Neural cell (in vitro differentiated cells): ENCODE measurements around the gene HIGD1C. TPM values are rescaled to one million over a fixed set of nuclear protein-coding genes. Genes with fewer than 3 reads are reported as not detected.

Experiments used
- H2AFZ ChIP-seq: fragments of 200-600, 300-800 bp; sonication (generic), shearing (Covaris generic); 2 replicates; pipeline ENCODE4 v1.6.0; 2014; ENCODE audit warnings: low read depth, mild to moderate bottlenecking, antibody characterized with exemption, low read length, moderate library complexity
- H3F3A ChIP-seq: fragments of 200-600 bp; shearing (Covaris generic); 2 replicates; pipeline ENCODE4 v1.6.1; 2016; ENCODE audit warnings: mild to moderate bottlenecking, moderate library complexity, mixed read lengths, antibody characterized with exemption, low read length; ENCODE audit not compliant: insufficient read depth, poor library complexity, severe bottlenecking
- H3K27ac ChIP-seq: fragments of 200-600, 300-800 bp; sonication (generic), shearing (Covaris generic); 2 replicates; pipeline ENCODE4 v1.5.1; 2014; ENCODE audit warnings: mild to moderate bottlenecking, low read length, moderate library complexity
- H3K27me3 ChIP-seq: fragments of 300-800, 200-600 bp; sonication (generic), shearing (Covaris generic); 2 replicates; pipeline ENCODE4 v1.6.0; 2014; ENCODE audit warnings: mild to moderate bottlenecking, low read depth, low read length, moderate library complexity; ENCODE audit not compliant: insufficient read depth
- H3K36me3 ChIP-seq: fragments of 300-800, 200-600 bp; sonication (generic), shearing (Covaris generic); 2 replicates; pipeline ENCODE4 v1.5.1; 2014; ENCODE audit warnings: mild to moderate bottlenecking, antibody characterized with exemption, low read length, moderate library complexity; ENCODE audit not compliant: insufficient read depth
- H3K4me2 ChIP-seq: fragments of 300-800, 200-600 bp; sonication (generic), shearing (Covaris generic); 2 replicates; pipeline ENCODE4 v1.6.0; 2014; ENCODE audit warnings: mild to moderate bottlenecking, low read length
- H3K4me3 ChIP-seq: fragments of 300-800, 200-600 bp; sonication (generic), shearing (Covaris generic); 2 replicates; pipeline ENCODE4 v1.5.1; 2014; ENCODE audit warnings: mild to moderate bottlenecking, low read length, moderate library complexity
- H3K79me2 ChIP-seq: fragments of 200-600 bp; shearing (Covaris generic); replicated peaks from 2 replicates; pipeline ENCODE4 v1.6.0; 2014; ENCODE audit warnings: mild to moderate bottlenecking, low read length, moderate library complexity; ENCODE audit not compliant: insufficient read depth
- H3K9ac ChIP-seq: fragments of 300-800, 200-600 bp; sonication (generic), shearing (Covaris generic); 2 replicates; pipeline ENCODE4 v1.6.1; 2016; ENCODE audit warnings: mild to moderate bottlenecking, low read length, mixed read lengths
- H3K9me2 ChIP-seq: fragments of 200-600 bp; shearing (Covaris generic); 2 replicates; pipeline ENCODE4 v1.6.1; 2016; ENCODE audit warnings: mild to moderate bottlenecking, low read length, mixed read lengths; ENCODE audit not compliant: insufficient read depth
- H3K9me3 ChIP-seq: fragments of 200-600, 300-800 bp; sonication (generic), shearing (Covaris generic); 2 replicates; pipeline ENCODE4 v1.6.1; 2016; ENCODE audit warnings: mild to moderate bottlenecking, mixed run types, low read length, moderate library complexity, mixed read lengths
- H4K20me1 ChIP-seq: fragments of 200-600 bp; shearing (Covaris generic); 2 replicates; pipeline ENCODE4 v1.6.1; 2016; ENCODE audit warnings: mild to moderate bottlenecking, mixed run types; ENCODE audit not compliant: insufficient read depth
- EP300 ChIP-seq: fragments of 450-650 bp; conservative IDR thresholded peaks from 2 replicates; pipeline ENCODE4 v1.6.1; 2014; ENCODE audit warnings: antibody characterized with exemption, mild to moderate bottlenecking, moderate library complexity; ENCODE audit not compliant: poor library complexity, severe bottlenecking
- EZH2 ChIP-seq: fragments of 200-600, 300-800 bp; shearing (Covaris generic), sonication (generic); IDR thresholded peaks from 2 replicates; pipeline ENCODE4 v1.6.1; 2014; ENCODE audit warnings: antibody characterized with exemption, low read length, borderline replicate concordance, mild to moderate bottlenecking; ENCODE audit not compliant: insufficient read depth, poor library complexity, severe bottlenecking
- MXI1 ChIP-seq: fragments of 450-650 bp; conservative IDR thresholded peaks from 2 replicates; pipeline ENCODE4 v1.6.1; 2014; ENCODE audit warnings: antibody characterized with exemption, mild to moderate bottlenecking; ENCODE audit not compliant: poor library complexity, severe bottlenecking
- POLR2AphosphoS5 ChIP-seq: IDR thresholded peaks from 2 replicates; pipeline ENCODE4 v1.6.1; 2012
- RAD21 ChIP-seq: fragments of 450-650 bp; conservative IDR thresholded peaks from 2 replicates; pipeline ENCODE4 v1.6.1; 2014; ENCODE audit warnings: antibody characterized with exemption, mild to moderate bottlenecking, moderate library complexity
- SMC3 ChIP-seq: fragments of 450-650 bp; conservative IDR thresholded peaks from 2 replicates; pipeline ENCODE4 v1.6.1; 2014; ENCODE audit warnings: antibody characterized with exemption, mild to moderate bottlenecking, moderate library complexity; ENCODE audit not compliant: poor library complexity
- TAF1 ChIP-seq: IDR thresholded peaks from 2 replicates; pipeline ENCODE4 v1.6.1; 2012; ENCODE audit warnings: low read depth
- polyA plus RNA-seq: library from polyadenylated mRNA; depleted of rRNA; stranded (reverse); fragments of >200 nt; gene quantifications from 2 replicates; pipeline ENCODE4 v1.2.3, GENCODE V29; 2014
- TF ChIP-seq, protein P1 (sequence below): IDR thresholded peaks from 2 replicates; pipeline ENCODE4 v1.6.1; 2012; ENCODE audit warnings: borderline replicate concordance
- TF ChIP-seq, protein P2 (sequence below): fragments of 450-650 bp; IDR thresholded peaks from 2 replicates; pipeline ENCODE4 v1.5.1; 2014; ENCODE audit warnings: antibody characterized with exemption, mild to moderate bottlenecking, moderate library complexity; ENCODE audit not compliant: poor library complexity, severe bottlenecking

Gene HIGD1C
- polyA plus RNA-seq, 1 donor from 2014 or later = not detected

DNA sequence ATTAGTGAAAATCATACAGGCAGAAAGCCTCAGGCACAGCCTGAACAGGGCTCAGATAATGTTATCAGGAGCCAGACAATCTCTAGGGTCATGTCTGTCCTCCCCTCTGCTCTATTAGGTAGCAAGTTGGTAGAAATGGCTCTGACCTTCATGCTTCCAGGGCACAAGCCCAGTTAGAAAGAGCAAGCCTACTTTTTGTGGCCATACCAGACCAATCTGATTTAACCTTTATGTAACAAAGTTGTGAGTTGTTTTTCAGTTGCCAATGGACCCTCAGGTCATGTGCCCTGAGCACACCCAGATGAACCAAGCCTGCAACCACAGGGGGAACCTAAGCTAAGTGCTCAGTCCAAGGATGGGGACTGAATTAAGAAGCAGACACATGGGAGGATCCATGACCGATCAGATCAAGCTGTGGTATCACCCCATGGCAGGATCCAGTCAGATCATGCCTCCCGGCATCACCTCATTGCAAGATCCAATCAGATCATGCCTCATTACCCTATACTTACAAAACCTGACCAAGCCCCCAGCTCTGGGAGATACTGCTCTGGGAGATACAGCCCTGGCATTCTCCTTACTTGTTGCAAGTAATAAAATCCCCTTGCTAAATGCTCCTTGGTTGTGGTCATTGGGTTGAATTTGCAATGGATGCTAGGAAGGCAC lies 18.8 kb upstream of the HIGD1C start:
- no peaks in the 10 kb centered on the region for H3K9me3 ChIP-seq
- TF ChIP-seq, protein P1, sequence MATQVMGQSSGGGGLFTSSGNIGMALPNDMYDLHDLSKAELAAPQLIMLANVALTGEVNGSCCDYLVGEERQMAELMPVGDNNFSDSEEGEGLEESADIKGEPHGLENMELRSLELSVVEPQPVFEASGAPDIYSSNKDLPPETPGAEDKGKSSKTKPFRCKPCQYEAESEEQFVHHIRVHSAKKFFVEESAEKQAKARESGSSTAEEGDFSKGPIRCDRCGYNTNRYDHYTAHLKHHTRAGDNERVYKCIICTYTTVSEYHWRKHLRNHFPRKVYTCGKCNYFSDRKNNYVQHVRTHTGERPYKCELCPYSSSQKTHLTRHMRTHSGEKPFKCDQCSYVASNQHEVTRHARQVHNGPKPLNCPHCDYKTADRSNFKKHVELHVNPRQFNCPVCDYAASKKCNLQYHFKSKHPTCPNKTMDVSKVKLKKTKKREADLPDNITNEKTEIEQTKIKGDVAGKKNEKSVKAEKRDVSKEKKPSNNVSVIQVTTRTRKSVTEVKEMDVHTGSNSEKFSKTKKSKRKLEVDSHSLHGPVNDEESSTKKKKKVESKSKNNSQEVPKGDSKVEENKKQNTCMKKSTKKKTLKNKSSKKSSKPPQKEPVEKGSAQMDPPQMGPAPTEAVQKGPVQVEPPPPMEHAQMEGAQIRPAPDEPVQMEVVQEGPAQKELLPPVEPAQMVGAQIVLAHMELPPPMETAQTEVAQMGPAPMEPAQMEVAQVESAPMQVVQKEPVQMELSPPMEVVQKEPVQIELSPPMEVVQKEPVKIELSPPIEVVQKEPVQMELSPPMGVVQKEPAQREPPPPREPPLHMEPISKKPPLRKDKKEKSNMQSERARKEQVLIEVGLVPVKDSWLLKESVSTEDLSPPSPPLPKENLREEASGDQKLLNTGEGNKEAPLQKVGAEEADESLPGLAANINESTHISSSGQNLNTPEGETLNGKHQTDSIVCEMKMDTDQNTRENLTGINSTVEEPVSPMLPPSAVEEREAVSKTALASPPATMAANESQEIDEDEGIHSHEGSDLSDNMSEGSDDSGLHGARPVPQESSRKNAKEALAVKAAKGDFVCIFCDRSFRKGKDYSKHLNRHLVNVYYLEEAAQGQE = no peak
- TF ChIP-seq POLR2AphosphoS5 (no peak), EZH2 (no peak), TAF1 (no peak), EP300 (no peak), MXI1 (no peak), SMC3 (no peak), RAD21 (no peak)
- TF ChIP-seq, protein P2, sequence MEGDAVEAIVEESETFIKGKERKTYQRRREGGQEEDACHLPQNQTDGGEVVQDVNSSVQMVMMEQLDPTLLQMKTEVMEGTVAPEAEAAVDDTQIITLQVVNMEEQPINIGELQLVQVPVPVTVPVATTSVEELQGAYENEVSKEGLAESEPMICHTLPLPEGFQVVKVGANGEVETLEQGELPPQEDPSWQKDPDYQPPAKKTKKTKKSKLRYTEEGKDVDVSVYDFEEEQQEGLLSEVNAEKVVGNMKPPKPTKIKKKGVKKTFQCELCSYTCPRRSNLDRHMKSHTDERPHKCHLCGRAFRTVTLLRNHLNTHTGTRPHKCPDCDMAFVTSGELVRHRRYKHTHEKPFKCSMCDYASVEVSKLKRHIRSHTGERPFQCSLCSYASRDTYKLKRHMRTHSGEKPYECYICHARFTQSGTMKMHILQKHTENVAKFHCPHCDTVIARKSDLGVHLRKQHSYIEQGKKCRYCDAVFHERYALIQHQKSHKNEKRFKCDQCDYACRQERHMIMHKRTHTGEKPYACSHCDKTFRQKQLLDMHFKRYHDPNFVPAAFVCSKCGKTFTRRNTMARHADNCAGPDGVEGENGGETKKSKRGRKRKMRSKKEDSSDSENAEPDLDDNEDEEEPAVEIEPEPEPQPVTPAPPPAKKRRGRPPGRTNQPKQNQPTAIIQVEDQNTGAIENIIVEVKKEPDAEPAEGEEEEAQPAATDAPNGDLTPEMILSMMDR = no peak
- H3K36me3 ChIP-seq = no peaks in the 10 kb centered on the region
- no peak overlapping the region for H3K27ac ChIP-seq
- H4K20me1 ChIP-seq = no peaks in the 10 kb centered on the region
- H3K79me2 ChIP-seq = no peaks in the 10 kb centered on the region
- H3K4me2 ChIP-seq = no peak overlapping the region
- H2AFZ ChIP-seq = no peak overlapping the region
- no peaks in the 10 kb centered on the region for H3K27me3 ChIP-seq
- no peak overlapping the region for H3K9ac ChIP-seq
- H3K4me3 ChIP-seq = no peak overlapping the region
- no peaks in the 10 kb centered on the region for H3F3A ChIP-seq
- H3K9me2 ChIP-seq = no peaks in the 10 kb centered on the region

DNA sequence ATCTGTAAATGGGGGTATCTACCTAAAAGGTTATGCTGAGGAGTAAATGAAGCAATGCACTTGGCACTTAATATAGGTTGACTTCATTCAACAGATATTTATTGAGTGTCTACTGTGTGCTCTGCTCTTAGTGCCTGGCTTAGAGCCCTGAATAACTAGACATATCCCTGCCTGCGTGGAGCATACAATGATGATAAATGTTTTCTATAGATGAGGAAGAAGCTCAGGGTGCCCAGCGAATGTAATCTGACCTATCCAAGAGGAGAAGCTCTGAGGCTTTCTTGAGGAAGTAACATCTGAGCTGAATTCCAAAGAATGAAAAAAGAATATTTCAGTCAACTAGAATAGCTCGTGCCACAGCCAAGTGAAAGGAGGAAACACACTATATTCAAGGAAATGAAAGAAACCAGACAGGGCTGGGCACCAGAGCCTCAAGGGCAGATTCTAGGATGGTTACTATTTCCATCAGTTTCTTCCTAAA lies 17.9 kb upstream of the HIGD1C start:
- Histone ChIP-seq H3K27me3 (no peaks in the 10 kb centered on the region), H3K4me3 (no peak overlapping the region), H3K4me2 (no peak overlapping the region), H3K9me3 (no peaks in the 10 kb centered on the region), H3F3A (no peaks in the 10 kb centered on the region), H4K20me1 (no peaks in the 10 kb centered on the region), H3K27ac (no peak overlapping the region), H3K79me2 (no peaks in the 10 kb centered on the region), H2AFZ (no peak overlapping the region), H3K36me3 (no peaks in the 10 kb centered on the region), H3K9ac (no peak overlapping the region), H3K9me2 (no peaks in the 10 kb centered on the region)
- no peak for TF ChIP-seq RAD21
- TF ChIP-seq TAF1 = no peak
- no peak for TF ChIP-seq EP300
- TF ChIP-seq, protein P2 = no peak
- TF ChIP-seq EZH2 = no peak
- no peak for TF ChIP-seq MXI1
- TF ChIP-seq SMC3 = no peak
- TF ChIP-seq POLR2AphosphoS5 = no peak
- TF ChIP-seq, protein P1 = no peak
